DMS114 treated with DMSO at 0.1 percent for 48 hours (cell line): ENCODE results near the gene STXBP1.
A peak's percentile ranks its signal among the peaks of the same experiment; 100 is the strongest.

Experiments
- DNase-seq: peaks from one replicate; lab custom pipeline; 2025; ENCODE audit not compliant: unreplicated experiment; lab: John Stamatoyannopoulos, UW

The STXBP1 gene

DNA sequence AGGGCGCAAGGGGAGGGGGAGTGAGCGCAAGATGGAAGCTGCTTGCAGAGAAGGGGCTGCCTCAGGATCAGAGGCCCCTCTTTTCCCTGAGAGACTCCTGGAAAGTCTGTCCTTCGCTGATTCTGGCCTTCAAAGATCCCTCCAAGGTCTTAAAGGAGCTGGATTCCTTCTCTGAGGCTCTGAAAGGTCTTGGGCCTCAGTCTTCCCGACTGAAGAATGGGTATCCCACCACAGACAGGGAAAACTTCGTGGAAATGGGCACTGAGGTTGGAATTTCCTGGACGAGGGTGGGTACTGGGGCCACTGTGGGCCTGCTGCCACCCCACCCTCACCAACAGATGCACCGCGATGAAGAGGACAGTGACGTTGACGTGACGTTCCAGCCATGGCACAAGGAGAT is 100.3 kb downstream of the STXBP1 start:
- DNase-seq, result no peak

DNA sequence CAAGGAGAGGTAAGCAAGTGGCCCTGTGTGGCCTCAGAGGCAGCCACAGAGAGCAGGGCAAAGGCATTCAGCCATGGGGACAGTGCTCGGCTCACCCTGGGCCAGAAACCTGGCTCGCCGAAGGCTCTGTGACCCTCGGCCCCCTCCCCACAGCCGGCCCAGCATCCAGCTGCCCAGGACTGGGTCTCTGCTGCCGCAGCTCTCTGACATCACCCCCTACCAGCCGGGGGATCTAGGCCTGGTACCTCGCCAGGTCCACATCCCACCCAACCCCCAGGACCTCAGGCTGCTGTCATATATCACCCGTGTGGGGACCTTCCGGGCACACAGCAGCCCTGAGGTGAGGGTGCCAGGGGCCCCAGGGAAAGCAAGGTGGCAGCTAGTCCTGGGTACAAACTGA is 100.8 kb downstream of the STXBP1 start:
- DNase-seq, result no peak

DNA sequence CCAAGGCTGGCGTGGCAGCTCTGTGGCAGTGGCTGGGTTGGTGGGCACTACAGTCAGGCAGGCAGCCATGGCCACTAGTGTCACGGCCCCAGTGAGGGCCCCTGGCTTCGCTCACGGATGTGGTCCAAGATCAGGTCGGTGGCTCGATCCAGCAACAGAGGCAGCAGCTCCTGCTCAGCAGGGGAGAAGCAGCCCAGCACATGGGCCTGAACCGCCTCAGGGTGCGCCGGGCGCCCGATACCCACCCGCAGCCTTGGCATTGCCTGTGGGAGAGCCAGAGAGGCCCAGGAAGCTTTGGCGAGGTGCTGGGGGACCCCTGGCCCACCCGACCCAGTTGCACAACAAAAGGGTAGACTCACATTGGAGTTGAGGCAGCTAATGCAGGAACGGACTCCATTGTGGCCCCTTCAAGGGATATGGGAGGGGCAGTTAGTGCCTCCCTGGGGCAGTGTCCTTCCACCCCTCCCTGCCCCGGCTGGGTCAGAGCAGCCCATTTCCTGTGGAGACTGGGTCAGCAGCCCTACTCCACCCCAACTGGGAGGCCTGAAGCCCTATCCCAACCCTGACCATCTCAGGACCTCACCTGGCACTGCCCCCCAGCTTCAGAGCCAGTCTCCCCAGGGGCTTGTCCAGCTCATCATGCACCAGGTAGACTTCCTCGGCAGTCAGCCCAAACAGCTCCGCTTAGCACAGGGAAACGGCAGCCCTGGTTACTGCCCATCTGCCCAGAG is 102.1 kb downstream of the STXBP1 start:
- DNase-seq, result no peak

DNA sequence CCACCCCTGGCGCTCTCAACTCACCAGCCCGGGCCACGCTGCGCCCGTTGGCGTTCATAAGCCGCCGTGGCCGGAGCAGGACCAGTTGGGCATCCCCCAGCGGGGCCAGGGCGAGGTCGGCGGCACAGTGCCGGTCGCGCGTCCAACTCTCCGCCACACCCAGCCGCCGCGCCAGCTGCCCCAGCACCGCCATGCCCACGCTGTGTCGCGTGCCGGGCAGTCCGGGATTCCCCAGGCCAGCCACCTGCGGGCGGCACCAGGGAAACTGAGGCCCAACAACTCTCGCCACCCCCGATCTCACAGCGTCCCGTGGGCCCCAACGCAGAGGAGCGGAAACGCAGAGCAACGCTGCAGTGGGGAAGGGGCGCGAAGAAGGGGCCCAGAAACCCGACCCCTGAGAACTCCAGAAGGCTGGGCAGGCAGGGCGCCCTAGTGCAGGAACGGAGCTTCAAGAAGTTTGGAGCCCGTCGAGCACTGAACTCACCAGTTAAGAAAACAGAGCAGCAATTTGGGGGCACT is 102.9 kb downstream of the STXBP1 start:
- DNase-seq, result no peak

DNA sequence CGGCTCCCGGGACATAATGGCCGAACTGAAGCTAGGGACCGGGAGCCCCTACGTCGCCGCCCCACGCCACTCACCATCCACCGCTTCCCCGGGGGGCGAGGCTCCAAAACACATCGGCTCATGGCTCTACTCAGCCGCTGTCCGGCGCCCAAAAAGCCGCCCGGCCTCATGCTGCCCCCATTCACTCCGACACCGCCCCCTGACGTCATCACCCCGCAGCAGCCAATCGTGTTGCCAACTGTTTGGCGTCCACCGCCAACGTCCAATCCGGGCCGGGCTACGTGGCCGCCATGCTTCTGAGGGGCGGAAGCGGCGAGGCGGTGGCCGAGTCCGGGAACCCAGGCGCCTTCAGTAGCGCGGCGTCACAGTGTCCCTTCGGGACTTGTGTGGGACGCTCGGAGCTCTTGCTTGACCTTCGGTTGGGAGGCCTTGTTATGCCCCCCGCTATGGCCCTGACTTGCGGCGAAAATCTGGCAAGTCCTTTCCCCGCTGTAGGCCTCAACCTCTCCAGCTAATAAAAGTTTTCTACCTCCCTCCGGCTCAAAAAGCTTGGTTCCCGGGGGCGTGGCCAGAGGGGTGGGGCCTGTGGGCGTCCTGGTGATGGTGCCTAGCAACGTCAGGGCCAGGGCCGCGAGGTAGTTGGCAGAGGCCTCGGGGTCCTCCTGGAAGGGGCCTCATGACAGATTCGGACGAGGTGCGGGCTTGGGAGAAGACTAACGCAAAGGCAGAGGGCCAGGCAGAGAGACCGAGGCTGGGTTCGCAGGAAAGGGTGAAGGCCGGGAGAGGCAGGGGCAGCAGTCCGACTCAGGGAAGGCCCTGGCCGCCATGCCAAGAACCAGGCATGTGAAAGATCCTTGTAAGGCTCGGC is 103.6 kb downstream of the STXBP1 start, which contains the start of the genes PTRH1 and TTC16:
Gene PTRH1 (minus strand): TSS at position 194 of the 868 bp plus-strand sequence. CDS start 24 bp downstream, at position 170.
Gene TTC16 (plus strand): TSS at position 610 of the 868 bp plus-strand sequence. CDS start 67 bp downstream, at position 677.
- peak; percentile 84 for DNase-seq

DNA sequence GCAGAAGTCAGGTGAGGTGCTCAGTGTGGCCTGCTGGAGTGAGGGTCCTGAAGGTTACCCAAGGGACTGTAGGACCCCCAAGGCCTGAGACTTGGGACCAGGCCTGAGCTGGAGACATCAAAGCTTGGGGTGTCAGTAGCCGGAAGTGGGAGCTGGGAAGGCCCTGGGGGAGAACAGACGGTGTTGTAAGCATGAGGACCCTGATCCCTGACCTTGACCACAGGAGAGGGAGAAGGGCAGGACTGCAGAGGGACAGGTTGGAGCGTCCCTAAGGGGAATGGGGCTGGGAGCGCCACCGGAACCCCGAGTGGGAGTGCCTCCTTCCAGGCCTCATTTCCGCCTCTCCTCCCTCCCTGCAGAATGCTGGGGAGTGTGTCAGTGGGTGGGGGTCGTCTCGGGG is 104.3 kb downstream of the STXBP1 start:
- no peak for DNase-seq

DNA sequence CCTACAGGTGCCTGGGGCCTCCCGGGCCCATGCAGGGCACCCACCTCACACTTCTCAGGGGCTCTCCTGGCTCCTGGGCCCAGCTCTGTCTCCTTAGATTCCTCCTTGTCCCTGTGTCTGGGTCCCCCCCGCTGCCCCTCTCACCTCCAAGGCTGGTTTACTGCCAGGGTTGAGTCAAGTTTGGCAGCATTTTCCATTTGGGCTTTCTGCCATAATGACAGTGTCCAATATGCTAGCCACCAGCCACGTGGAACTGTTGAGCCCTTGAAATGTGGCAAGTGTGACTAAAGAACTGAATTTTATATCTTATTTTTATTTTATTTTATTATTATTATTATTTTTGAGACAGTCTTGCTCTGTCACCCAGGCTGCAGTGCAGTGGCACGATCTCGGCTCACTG is 105.7 kb downstream of the STXBP1 start:
- no peak for DNase-seq

DNA sequence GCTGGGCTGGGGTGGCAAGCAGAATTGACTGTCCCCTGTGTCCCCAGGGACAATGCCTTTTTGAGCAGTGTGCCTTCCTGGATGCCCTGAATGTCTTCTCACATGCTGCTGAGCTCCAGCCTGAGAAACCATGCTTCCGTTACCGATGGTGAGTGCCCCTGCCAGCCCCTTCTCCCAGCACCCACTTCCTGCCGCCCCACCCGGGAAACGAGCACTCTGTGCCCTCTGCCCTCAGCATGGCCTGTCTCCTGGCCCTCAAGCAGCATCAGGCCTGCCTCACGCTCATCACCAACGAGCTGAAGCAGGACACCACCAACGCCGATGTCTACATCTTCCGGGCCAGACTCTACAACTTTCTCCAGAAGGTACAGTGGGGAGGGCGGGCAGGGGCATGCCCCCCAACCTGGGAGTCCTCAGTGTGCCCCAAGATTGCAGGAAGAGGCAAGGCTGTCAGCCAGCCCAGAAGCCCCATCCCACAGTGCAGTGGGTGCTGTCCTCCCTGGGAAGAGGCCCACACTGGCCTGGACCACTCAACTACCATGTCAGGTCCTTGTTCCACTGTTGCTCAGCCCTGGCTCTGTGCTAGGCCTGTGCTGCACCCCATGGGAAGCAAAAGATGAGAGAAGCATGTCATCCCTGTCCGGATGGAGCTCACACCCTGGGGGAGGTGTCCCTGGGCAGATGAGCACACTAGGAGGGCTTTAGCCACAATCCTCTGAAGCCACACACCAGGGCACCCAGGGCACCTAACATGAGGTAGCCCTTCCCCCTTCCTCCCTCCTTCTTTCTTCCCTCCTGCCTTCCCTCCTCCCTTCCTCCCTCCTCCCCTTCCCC is 108.2 kb downstream of the STXBP1 start:
- DNase-seq, result no peak

DNA sequence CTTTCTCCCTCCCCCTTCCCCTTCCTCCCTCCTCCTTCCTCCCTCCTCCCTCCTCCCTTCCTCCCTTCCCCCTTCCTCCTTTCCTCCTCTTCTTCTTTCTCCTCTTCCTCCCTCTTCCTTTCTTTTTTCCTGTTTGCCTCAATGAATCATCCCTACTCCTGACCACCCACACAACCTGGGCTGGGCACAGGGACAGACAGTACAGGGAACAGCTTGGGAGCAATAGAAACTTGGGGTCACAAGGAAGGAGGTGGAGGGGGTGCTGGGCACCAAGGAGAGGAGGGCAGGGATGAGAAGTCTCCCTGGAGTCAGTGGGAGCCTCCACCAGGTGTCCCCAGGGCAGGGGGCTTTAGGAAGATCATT is 108.8 kb downstream of the STXBP1 start:
- DNase-seq, result no peak

DNA sequence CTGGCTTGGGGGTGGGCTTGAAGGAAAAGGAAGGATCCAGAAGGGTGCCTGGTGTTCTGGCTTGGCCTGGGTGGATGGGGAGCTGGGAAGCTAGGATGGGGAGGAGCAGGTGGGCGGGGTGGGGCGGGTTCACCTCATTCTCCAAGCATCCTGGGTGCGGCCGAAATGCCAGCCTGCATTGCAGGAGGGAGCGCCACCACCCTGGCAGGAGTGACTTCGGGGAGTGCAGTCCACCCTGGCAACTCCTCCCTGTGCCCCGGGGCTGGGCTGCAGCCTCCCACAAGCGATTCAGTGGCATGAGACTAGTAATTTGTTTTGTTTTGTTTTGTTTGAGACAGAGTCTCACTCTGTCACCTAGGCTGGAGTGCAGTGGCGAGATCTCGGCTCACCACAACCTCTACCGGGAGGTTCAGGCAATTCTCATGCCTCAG is 109.3 kb downstream of the STXBP1 start:
- no peak for DNase-seq

DNA sequence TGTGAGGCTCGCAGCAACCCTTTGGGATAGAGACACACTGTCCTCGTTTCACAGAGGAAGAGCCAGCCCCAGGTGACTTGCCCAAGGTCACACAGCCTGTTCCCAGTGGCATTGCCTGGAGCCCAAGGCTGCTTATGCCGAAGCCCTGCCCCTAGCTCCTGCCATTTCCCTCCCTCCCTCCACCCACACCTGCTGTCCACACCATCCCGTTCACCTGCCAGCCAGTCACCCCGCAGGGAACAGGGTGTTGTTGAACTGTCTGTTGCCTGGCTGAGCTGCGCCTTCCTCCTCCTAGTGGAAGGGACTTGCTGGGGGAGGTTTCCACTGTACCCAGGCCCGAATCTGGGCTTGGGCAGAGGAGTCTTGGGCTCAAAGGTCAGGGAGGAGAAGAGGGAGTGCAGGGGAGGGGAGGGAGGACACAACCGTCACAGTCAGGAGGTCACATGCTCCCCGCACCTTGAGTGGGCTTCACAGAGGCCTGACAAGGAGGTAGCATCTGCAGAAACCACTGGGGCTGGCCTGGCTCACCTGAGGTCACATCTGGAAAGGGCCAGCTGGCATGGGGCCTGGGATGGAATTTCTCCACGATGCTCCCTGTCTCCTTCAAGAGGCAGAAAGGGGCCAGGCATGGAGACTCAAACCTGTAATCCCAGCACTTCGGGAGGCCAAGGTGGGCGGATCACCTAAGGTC is 110.1 kb downstream of the STXBP1 start:
- DNase-seq, result no peak

DNA sequence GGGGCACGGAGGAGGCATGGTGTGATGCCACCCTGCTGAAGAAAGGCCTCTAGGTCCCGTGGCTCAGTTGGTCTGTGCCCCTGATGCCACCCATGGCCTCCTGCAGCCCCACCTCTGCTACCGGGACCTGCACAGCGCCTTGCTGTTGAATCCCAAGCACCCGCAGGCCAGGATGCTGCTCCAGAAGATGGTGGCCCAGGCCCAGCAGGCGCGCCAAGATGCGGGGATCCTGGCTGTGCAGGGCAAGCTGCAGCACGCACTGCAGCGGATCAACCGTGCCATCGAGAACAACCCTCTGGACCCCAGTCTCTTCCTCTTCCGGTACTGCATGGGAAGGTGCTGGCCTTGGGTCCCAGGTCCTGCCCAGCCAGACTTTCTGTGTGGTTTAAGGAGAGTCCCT is 110.9 kb downstream of the STXBP1 start:
- no peak for DNase-seq

DNA sequence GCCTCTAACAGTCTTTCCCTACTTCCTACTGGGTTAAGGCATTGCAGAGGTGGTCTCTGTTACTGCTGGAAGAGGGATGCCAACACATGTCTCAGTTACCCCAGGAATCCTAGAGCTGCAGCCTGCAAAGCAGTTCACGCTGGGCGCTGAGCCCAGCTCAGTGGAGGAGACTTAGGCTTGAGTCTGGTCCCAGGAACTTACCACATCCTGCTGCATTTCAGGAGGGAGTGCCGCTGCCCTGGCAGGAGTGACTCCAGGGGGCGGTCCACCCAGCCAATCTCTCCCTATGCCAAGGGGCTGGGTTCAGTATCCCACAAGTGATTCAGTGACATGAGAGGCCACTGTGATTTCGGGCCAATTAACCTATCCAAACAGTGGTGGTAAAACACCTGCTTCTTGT is 111.4 kb downstream of the STXBP1 start:
- no peak for DNase-seq

DNA sequence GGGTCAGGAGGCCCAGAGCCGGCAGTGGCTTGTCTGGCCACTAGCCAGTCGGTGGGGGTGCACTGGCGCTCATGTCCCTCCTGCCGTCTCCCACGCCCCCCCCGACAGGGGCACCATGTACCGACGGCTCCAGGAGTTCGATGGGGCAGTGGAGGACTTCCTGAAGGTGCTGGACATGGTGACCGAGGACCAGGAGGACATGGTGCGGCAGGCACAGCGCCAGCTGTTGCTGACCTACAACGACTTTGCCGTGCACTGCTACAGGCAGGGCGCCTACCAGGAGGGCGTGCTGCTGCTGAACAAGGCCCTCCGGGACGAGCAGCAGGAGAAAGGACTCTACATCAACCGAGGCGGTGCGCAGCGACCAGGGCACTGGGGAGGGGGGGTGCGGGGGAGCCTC is 111.9 kb downstream of the STXBP1 start:
- no peak for DNase-seq

DNA sequence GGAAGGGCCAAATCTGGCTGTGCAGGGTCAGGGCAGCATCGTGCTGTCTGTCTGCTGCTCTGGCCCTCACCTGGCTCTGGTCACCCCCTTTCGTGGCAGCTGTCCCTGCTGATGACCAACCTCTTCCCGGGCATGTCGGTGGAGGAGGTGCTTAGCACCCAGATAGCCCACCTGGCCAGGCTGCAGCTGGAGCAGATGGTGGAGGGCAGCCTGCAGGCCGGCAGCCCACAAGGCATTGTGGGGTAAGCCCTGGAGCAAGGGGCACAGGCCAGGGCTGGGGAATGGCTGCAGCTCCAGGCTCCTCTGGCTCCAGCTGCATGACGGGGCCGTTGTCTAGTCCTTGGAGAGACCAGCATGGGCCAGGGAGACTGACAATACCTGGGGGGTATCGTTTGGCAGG is 114.8 kb downstream of the STXBP1 start:
- no peak for DNase-seq

DNA sequence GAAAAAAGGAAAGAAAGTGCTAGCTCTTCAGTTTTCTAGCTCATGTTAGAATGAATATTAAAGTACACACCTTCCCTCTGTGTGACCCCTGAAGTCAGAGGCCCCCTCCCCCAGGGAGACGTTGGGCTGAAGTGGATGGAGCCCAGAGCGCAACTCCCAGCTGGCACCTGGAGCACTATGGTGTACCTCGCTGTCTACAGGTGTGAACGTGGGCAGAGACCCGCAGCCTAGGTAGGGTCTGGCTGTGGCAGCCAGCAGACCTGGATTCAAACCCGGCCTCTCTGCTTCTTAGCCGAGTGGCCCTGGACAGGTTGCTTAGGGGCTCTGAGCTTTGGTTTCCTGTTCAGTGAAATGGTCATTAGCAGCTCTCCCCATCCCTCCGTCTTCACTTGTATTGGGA is 116.7 kb downstream of the STXBP1 start:
- no peak for DNase-seq

DNA sequence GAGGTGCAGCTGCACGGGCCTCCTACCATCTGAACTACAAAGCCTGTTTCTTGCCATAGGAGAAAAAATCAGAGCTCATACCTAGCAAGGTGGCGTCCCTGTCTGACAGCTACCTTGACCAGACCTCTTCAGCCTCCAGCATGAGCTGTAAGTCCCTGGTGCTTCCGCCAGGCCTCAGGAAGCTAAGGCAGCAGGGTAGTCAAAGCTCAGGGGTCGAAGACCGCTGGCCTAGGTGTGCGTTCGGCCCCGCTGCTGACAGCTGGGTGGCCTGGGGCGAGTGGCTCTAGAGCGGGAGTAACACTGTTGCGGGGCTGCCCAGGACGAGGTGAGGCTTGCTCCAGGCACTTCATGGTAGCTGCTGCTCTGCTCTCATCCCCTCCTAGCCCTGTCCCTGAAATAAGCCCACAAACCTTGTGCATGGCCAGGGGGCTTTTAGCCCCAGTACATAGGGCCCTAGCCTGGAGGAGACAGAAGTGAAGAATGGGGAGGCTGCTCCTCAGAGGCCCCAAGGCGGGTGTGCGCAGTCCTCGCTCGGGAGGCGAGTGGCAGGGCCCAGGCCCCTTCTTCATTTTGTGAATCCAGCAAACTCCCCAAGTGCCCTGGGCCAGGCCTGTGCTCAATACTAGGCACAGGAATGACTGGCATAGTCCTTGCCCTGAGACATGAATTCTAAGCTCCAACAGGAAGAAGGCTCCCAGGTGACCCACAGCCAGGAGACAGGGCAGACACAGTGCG is 117.6 kb downstream of the STXBP1 start:
- DNase-seq, result no peak

DNA sequence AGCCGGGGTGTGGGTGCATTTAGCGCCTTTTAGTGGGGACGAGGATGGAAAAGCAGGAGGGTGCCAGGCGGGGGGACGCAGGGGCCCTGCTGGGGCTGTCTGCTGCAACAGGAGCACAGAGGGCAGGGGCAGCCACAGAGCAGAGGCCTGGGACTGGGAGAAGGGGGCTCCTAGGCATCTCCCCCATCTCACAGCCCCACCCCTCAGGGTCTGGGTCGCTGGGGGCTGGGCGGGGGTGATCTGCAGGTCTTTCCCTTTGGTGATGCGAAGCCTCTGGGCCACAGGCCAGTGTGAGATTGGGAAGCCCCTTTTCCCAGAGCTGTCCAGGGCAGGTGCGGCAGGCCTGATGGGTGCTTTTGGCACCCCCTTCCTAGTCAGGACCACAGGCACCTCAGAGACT is 118.2 kb downstream of the STXBP1 start:
- DNase-seq, result no peak

DNA sequence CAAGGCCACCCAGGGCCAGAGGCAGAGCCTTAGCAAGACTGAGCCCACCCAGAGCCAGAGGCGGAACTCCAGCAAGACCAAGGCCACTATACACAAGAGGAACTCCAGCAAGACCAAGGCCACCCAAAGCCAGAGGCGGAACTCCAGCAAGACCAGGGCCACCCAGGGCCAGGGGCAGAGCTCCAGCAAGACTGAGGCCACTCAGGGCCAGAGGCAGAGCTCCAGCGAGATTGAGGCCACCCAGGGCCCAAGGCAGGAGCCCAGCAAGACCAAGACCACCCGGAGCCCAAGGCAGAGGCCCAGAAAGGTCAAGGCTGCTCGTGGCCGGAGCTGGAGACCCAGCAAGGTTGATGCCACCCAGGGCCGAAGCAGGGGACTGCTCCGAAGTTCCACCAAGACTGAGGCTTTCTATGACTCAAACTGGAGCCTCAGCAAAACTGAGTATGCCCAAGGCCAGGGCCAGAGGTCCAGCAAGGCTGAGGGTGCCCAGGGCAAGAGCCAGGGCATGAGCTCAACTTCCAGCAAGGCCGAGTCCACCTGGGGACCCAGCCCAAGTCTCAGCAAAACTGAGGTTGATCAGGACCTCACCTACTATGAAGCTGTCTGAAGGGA is 118.8 kb downstream of the STXBP1 start:
- no peak for DNase-seq
